Fibroblast of peridontal ligament (primary cell): ENCODE results near the gene MRPS15.

Experiments used
- DNase-seq: peaks from one replicate; pipeline ENCODE4 v3.0.0-alpha.2; 2010; ENCODE audit errors: extremely low read depth

Gene MRPS15

DNA sequence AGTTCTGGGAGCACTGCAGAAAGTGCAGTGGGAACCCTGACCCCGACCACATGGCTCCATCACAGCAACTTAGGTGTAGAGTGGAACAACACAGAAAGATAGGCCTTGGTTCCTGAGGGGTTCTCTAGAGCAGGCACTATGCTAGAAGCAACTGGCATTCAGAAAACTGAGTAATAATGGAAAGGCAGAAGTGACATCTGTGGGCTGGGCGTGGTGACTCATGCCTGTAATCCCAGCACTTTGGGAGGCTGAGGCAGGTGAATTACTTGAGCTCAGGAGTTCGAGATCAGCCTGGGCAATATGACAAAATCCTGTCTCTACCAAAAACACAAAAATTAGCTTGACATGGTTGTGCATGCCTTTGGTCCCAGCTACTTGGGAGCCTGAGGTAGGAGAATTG lies 5.3 kb downstream of the MRPS15 start:
- DNase-seq: no peak

DNA sequence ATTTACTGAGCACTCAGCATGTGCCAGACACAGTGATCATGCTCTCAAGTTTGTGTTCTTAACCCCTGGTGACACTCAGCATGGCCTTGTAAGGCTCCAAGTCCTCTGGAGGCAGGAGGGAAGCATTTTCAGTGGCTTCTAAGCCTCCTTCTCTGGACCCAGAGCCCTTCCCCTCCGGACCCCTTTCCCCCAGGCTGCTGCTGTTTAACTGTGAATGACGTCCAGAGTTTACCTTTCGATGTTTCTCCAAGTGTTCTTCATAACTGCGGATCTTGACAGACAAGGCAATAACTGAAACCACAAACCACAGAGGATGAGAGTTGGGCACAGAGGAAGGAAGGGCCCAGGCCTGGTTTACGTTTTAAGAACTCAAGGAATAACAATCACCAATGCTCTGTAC lies 6.5 kb downstream of the MRPS15 start:
- DNase-seq: no peak

DNA sequence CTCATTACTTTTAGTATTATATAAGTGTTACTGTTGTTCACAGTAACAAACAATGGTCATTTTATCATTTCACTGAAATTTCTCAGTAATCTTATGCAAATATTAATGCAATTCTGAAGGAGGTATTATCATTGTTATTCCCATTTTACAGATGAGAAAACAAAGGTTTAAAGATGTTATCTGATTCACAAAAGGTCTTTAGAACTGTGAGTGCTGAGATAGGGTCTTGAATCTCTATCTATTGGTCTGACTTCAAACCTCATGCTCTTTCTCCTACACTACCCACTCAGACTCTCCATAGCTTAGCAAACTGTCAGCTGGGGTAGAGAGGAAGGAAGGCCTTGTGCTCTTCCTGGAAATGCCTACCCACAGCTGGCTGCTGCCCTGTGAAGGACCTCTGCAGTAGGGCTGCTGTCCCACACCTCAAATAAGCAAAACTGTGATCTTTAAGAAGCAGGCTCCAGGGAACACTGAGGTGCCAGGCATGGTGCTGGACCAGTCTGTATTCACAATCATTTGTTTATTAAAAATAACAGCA lies 7.7 kb downstream of the MRPS15 start:
- no peak for DNase-seq

DNA sequence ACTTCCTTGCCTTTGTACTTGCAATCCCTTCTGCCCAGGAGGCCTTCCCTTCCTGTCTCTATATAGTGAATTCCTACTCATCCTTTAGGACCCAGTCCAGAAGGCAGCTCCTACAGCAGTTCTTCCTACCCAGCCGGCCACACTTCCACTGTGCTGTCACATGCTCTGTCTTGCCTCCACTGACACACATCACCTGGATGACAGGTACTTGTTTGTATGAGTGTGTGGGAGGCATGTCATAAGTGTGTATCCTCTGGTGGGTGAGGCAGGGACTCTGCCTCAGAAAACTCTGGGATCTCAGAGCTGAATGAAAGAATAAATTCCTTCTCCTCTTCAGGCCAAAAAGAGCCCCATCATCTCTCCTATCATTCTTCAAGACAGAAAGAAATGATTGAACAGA lies 8.8 kb downstream of the MRPS15 start:
- DNase-seq: no peak

DNA sequence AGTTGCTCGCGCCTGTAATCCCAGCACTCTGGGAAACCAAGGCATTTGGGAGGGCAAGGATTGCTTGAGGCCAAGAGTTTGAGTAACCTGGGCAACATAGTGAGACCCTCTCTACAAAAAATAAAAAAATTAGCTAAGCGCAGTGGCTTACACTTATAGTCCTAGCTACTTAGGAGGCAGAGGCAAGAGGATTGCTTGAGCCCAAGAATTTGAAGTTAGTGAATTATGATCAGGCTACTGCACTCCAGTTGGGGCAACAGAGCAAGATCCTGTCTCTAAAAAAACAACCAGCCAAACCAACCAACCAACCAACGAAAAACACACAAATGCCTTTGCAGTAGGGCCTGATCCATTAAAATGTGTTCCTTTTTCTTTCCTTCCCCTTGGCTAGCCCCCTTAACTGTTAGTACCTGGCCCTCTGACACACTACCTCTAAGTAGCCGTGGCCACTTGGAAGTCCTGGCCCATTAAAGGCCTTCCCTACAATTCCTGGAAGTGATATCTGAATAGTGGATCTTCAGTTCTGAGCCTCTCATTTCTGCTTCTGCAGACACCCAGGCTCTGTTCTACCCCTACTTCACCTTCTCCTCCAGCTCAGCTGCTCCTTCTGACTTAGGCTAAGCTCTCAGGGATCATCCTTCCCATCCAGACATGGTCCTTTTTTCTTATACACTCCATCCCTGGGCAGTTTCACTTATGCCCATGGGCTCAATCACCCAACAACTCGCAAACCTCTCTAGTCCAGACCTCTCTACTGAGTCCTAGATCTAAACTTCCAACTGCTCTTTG lies 10.4 kb downstream of the MRPS15 start:
- DNase-seq: no peak

DNA sequence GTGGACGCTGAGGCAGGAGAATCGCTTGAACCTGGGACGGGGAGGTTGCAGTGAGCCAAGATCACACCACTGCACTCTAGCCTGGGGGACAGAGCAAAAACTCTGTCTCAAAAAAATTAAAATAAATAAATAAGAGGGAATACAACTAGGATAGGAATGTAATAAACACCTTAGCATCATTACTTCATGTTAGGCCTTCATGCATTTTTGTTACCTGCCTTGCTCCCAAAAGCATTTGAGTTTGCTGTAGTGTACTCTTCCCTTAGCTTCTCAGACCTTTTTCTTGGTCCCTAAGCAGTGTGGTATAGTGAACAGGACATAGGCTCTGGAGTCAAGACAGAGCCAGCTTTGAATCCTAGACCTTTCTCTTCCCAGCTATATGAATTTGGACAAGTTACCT lies 11.1 kb downstream of the MRPS15 start:
- no peak for DNase-seq

DNA sequence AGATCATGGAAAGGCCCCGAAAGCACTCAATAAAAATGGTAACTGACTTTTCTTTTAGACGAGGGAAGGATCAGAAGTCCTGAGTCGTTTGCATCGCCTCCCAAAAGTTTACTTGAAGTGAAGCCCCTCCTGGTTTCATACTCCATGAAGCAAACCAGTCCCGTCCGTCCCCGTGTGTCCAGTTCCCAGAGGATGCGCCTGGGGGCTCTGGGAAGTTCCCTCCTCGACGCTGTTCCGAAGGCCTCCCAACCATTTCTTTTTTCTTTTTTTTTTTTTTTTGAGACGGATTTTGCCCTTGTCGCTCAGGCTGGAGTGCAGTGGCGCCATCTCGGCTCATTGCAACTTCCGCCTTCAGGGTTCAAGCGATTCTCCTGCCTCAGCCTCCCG lies 13.3 kb downstream of the MRPS15 start:
- no peak for DNase-seq

DNA sequence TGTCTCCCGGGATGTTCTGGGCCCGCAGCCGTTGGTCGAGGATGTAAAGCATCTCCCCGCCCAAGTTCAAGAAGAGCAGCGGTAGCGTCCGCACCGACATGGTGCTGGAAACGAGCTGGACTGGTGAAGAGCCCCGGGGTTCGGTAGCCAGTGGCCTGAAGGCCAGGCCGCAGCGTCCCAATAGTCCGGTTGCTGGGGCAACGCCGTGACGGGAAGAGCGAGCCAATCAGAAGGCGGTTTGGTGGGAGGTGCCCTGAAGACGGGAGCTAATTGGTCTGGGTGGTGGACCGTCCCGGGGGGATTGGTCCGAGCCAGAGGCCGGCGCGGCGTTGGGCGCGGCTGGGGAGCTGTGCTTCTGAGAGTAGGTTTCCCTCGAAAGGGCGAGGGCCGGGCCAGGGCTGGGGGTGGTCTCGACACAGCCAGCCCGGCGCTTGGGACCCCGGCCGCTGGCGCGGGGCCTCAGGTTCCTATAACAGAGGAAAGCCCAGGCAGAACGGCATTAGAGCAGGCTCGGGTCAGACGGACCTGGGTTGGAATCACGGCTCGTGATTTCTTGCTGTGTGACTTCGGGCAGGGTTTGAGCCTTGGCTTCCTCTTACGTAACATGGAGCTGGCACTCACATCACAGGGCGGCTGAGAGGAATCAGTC lies 13.8 kb downstream of the MRPS15 start, which contains the start of gene OSCP1:
TSS of gene OSCP1 (minus strand) at position 182 of the 649 bp plus-strand sequence. CDS start at position 100, 82 bp downstream.
- peak; percentile 97 for DNase-seq

DNA sequence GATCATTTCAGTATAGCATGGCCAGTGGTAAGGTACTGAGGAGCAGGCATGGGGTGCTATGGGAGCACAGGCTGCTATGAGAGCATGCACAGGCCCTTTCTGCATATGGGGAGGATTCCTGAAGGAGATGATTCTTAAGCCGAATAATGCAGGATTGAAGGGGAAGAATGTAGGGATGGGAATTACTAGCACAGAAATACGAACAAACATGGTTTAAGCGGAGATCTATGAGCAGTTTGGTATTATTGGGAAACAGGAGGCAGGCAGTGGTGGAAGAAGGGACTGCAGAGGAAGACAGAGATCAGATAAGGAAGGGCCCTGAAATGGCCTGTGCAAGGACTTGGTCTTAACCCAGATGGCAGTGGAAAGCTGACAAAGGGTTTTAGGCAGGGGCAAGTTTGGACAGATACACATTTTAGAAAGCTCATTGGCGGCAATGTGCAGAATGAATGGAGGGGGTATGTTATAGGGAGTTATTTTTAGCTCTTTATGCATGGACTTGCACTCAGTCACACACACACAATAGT lies 15.6 kb downstream of the MRPS15 start:
- DNase-seq: no peak

DNA sequence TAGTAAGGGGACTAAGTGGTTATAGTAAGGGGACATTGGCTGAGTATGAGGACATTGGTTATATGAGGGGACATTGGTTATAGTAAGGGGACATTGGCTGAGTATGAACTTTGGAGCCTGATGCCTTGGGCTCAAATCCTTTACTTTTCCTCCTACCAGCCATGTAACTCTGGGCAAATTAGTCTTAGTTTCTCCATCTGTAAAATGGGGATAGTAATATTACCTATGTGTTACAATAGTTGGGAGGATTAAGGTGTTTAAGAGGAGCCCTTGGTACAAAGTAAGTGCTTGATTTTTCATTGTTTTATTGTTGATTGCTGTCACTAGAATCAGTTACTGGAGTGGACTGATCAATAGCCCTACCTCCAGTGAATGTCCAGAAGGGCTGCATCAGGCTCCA lies 16.7 kb downstream of the MRPS15 start:
- DNase-seq: no peak

DNA sequence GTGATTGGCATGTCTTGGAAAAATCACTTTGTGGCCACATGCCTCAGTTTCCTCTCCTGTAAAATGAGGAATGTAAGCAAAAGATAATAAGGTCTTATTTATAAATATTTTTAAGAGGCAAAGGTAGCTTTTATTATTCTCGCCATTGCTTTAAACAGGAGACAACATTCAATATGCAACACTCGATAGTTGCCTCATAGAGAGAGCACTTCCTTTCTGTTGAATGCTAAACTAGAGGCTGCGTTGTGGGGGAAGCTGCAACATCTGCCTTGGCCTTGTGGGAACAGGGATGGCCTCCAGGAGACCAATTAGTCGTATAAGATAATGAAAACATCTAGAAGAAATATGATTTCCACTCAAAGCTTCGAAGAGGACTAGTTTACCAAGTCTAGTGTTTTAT lies 17.4 kb downstream of the MRPS15 start:
- DNase-seq: no peak

DNA sequence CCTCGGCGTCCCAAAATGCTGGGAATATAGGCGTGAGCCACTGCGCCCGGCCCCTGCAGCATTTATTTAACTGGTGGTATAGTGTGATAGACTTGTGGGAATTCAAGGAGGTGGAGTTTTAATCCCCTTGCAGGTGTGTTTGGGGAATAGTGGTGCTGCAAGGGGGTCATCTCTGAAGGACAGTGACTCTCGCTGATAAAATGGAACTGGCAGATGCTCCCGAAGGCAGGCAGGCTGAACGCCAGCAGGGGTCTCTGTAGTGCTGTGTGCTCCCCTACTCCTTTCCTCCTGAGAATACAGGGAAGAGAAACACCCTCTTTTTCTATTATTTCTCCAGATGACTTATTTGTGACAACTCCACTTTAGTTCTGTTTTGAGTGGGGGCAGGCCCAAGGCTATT lies 17.9 kb downstream of the MRPS15 start:
- DNase-seq: no peak

DNA sequence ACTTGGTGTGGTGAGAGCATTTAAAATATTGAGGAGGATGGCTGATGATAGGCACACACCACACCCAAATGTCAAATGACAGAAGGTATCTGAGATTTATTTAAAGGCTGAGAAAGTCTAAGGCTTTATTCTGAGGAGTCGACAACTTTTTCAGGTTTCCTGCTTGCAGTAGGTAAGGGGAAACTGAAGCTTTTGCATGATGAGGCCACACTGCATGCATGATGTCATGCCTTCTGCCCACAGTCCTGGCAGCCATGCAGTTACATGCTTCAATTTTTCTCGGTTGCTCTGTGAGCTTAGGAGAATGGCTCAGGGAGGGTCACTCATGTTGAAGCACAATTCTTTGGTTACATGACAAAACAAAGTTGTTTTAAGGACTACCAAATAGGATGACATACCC lies 20.9 kb downstream of the MRPS15 start:
- no peak for DNase-seq

DNA sequence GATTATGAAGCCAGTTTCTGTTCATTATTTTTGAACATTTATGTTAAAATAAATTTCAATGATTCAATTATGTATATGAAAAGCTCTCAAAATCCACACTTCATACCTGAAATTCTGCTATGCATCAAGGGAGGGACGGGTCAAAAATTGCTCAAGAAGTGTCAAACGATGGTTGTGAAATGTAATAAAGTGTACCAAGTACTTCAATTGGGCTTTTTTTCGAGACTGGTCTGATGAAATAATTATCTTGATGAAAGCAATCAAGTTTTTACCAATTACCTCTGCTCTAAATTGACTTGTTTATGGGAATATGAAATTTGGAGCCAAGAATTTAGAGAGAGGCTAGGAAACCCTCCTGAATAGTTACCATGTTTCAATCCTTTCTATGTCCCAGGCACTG lies 21.8 kb downstream of the MRPS15 start:
- DNase-seq: no peak

DNA sequence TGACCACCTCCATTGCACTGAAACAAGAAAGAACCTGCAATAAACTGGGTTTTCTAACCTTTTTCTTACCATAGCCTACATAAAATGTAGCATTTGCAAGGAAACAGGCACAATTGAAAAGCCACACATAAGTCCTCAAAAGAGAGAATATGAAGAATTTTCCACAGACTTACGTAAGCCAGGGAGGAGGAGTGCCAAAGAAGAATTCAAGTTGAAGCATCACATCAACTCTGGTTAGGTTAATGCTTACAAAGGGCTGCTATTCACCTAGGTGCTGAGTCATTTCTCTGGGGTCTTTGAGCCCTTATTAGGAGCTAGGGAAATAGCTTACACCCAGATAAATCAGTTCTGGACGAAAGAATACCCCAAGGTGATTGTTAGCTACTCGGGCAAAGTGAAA lies 23.5 kb downstream of the MRPS15 start:
- no peak for DNase-seq

DNA sequence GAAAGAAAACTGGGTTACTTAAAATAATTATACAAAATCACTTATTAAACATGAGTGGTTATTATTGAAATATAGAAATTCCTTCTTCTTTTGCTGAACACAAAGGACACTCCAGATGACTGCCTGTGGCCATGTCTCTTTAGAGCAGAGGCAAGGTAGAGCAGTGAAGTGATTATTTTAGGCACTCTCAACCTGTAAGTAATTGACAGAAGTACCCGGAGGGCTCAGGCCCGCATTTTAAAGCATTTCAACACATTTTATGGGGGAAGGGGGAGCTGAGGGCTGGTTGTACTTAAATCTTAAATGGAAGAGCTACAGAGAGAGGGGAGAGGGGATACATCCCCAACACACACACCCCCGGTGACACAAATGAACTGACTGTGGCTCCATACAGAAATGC lies 24.1 kb downstream of the MRPS15 start:
- DNase-seq: no peak

DNA sequence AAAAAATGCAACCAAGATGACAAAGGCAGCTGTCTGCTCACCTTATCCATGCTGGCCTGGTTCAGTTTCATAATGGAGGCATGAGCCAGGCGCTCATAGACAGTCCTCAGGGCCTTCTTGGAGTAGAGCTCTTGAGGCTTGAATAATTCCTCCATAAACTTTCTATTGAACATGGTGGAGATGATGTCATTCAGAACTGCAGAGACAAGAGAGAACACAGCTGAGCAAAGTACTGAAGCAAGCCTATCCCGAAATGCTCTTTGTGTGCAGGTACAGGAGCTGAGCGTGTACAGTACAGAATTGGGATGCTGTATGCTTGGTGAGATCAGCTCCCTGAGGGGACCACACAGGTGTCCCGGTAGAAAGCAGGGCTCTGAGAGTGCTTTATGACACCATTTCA lies 25.5 kb downstream of the MRPS15 start:
- DNase-seq: no peak

DNA sequence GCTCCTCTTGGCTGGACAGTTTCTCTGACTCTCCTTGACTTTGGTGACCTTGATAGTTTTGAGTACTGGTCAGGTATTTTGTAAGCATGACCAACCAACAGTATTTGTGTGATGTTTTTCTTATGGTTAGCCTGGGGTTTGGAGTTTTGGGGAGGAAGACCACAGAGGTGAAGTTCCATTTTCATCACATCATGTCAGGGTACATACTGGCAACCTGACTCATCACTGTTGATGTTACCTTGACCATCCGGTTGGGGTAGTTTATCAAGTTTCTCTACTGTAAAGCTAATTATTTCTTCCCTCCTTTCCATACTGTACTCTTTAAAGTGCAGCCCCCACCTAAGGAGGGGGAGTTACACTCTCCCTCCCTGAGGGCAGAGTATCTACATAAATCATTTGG lies 27.4 kb downstream of the MRPS15 start:
- no peak for DNase-seq

DNA sequence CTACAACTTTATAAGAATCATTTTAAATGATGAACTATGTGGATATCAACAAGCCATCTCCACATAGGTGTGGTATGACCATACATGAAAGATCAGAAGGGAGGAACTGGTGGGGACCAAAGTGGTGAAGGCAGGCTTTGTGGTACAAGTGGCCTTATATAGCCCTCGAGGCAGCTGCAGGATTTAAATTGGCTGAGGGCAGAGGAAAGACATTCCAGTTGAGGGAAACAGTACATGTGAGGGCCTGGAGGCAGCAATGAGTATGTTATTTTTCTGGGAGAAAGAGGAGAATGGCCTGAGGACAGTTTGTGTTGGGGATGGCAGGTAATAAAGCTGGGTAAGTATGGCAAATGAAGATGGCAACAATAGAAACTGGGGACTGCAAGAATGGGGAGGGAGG lies 31.1 kb downstream of the MRPS15 start:
- DNase-seq: no peak

DNA sequence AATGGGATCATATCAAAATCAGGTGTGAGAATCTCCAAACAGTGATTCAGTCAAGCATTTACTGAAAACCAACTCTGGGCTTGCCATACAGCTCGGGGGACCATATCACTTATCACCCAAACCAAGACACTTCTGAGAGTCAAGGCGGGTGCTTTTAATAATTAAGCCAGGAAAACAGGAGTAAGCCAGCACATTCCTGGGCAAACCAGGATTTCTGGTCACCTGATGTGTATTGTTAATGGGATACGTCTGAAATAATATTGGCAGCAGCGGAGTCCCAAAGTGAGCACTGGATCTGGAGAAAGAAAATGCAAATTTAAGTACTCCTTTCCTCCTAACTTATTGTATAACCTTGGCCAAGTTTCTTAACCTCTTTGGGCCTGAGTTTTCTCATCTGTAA lies 31.6 kb downstream of the MRPS15 start:
- no peak for DNase-seq

DNA sequence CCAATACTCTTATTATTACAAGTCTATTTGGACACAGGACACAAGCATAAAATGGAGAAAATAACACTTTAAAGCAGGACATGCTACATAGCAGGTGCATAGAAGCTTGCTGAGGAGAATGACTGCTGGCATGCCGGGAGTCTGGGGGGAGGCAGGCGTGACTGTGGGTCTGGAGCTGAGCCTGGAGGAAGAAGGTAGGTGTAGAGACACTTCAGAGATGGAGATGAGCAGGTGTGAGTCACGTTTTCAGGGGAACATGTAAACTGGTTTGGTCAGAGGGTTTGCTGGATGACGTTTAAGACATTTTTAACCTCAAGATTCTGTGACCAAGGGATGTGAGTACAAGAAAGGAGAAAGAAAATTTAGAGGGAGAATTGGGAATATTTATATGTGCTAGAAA lies 38.4 kb downstream of the MRPS15 start:
- no peak for DNase-seq

DNA sequence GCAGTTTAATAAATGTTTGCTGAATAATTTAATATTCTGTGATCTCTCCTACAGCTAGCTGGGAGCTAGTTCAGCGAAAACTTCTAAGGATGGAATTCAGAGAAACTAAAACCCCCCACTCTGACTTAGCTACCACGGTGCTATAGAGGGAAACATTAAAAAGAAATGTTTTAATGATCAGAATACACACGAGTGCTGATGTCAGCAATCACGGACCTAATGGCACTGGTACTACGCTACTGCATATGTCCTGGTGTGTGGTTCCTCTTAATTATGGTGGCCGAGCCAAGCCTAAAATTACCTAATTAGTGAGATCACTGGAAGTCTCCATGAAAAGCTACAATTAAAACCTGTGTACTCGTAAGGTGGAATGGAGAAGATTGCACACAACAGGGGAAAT lies 42.5 kb downstream of the MRPS15 start:
- no peak for DNase-seq

DNA sequence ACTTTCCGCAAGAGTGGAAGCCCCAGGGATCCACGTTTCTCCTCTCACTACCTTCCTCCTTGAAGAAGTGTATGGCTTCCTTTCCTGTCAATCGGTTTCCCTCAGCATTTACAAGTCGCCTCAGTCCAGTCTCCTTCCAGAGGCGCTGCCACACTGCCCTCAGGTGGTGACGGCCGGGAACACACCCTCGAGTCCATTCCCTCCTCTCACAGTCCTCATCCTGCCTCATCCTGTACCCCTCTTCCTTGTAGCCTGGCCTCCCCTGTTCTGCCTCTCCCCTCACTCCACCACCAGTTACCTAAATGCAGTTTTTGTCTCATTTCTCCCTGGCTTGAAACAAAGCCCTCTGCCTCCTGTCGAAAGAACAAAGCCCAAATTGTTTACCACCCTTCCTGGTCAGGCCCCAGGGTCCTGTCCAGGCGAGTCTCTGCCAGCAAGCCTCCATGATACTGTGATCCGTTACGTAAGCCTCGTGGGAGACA lies 43.3 kb downstream of the MRPS15 start:
- peak; percentile 86 for DNase-seq
